ENCODE results near the gene WDR44. TPM values are rescaled to one million over a fixed set of nuclear protein-coding genes. Genes with fewer than 3 reads are reported as not detected.

WDR44 gene
- total and polyA plus RNA-seq, 10 of the 15 experiments (the other 5 are each of a cell fraction or from before 2014, with no cell fraction given) = 3.4 to 14.0 (median 11.6) TPM

GRCh38 chrX:118418811-118419251 lies 72.9 kb downstream of the WDR44 start:
- ATAC-seq (no peak), FAIRE-seq (no peak), DNase-seq (ENCODE audit: low read depth, low spot score) (no peak)
- Histone ChIP-seq H3K36me3 (ENCODE audit: control insufficient read depth in 2 of 2, insufficient read depth in 2 of 2, low read length in 1 of 2) (no peaks in the 10 kb centered on the region; a peak in 1 of 4 replicates), H3K4me1 (ENCODE audit: control insufficient read depth, insufficient read depth, low read length) (no peaks in the 10 kb centered on the region), H3K9ac (ENCODE audit: control insufficient read depth, insufficient read depth, low read length) (no peak overlapping the region), H3K9me3 (replicated peaks; ENCODE audit: control insufficient read depth, insufficient read depth, low read length) (no peaks in the 10 kb centered on the region), H3K4me3 (no peak overlapping the region), H3K79me2 (ENCODE audit: control insufficient read depth, insufficient read depth, low read length) (no peaks in the 10 kb centered on the region), H3K27ac (ENCODE audit: control insufficient read depth, insufficient read depth) (no peak overlapping the region), H3K4me2 (ENCODE audit: control insufficient read depth, insufficient read depth) (no peak overlapping the region), H4K20me1 (ENCODE audit: control insufficient read depth, insufficient read depth) (no peaks in the 10 kb centered on the region), H3K27me3 (replicated peaks in 1 of 2; ENCODE audit: control insufficient read depth in 2 of 2, insufficient read depth in 2 of 2, low read length in 1 of 2) (no peaks in the 10 kb centered on the region), H2AFZ (ENCODE audit: control insufficient read depth, low read depth, low read length) (no peak overlapping the region)
- intact Hi-C loops (cut with micrococcal nuclease; ENCODE audit: unreplicated experiment) = no loop called here
- POLR2A ChIA-PET = no interaction called here
- RAD21 ChIA-PET (ENCODE audit: unreplicated experiment) = interaction anchor here (0.9 to 1.3 kb wide), 2 partner anchors 71 to 183 kb away, joined by 3 to 4 read pairs; no protein-coding TSS in a partner anchor
- in situ Hi-C loops (cut with MboI) = no loop called here
- CTCF ChIA-PET = no interaction called here
- 63% methylated on average over 6 of the region's 6 CpGs for WGBS (ENCODE audit: insufficient coverage, insufficient replicate concordance, low lambda C conversion rate, missing lambda C conversion rate)
- SMC1A ChIA-PET (ENCODE audit: uncharacterized antibody, unreplicated experiment) = no interaction called here
- no TSS peak for BruUV-seq (replicated peaks)
- TF ChIP-seq ZSCAN29 (IDR thresholded peaks at IDR 0.05) (no peak), RCOR1 (conservative IDR thresholded peaks at IDR 0.05; ENCODE audit: low read depth, low read length) (no peak), JUND (IDR thresholded peaks at IDR 0.05; ENCODE audit: low read depth, low read length) (no peak), NKRF (conservative IDR thresholded peaks at IDR 0.05) (no peak), CTCF (IDR thresholded peaks at IDR 0.05 in 2 of 3, conservative IDR thresholded peaks at IDR 0.05 in 1 of 3; ENCODE audit: control insufficient read depth in 2 of 3, extremely low read depth in 1 of 3, insufficient read depth in 1 of 3, low read depth in 3 of 3, low read length in 3 of 3) (no peak), PRDM15 (CRISPR knock-in tag; IDR thresholded peaks at IDR 0.05) (no peak), BCLAF1 (IDR thresholded peaks at IDR 0.05) (no peak), FOXM1 (IDR thresholded peaks at IDR 0.05; ENCODE audit: low read depth, low read length) (no peak), MEF2B (IDR thresholded peaks at IDR 0.05; ENCODE audit: partially characterized antibody, poor library complexity, severe bottlenecking) (no peak), WRNIP1 (IDR thresholded peaks at IDR 0.05; ENCODE audit: borderline replicate concordance, low read depth, low read length) (no peak)

Measured in GM12878 (cell line).